GM18907 (cell line): ENCODE data around the gene PCCA.
"Not testable (repeated sequence)": the region's sequence is repeated elsewhere in the genome, so short reads cannot be mapped to it uniquely, and the experiment has no call there.

ENCODE experiments used
- ATAC-seq: cut with Tn5 transposase; IDR thresholded peaks from one replicate; pipeline ENCODE4 v1.9.1; 2021; ENCODE audit warnings: mild to moderate bottlenecking, moderate library complexity; ENCODE audit not compliant: unreplicated experiment

The PCCA gene, protein sequence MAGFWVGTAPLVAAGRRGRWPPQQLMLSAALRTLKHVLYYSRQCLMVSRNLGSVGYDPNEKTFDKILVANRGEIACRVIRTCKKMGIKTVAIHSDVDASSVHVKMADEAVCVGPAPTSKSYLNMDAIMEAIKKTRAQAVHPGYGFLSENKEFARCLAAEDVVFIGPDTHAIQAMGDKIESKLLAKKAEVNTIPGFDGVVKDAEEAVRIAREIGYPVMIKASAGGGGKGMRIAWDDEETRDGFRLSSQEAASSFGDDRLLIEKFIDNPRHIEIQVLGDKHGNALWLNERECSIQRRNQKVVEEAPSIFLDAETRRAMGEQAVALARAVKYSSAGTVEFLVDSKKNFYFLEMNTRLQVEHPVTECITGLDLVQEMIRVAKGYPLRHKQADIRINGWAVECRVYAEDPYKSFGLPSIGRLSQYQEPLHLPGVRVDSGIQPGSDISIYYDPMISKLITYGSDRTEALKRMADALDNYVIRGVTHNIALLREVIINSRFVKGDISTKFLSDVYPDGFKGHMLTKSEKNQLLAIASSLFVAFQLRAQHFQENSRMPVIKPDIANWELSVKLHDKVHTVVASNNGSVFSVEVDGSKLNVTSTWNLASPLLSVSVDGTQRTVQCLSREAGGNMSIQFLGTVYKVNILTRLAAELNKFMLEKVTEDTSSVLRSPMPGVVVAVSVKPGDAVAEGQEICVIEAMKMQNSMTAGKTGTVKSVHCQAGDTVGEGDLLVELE

DNA sequence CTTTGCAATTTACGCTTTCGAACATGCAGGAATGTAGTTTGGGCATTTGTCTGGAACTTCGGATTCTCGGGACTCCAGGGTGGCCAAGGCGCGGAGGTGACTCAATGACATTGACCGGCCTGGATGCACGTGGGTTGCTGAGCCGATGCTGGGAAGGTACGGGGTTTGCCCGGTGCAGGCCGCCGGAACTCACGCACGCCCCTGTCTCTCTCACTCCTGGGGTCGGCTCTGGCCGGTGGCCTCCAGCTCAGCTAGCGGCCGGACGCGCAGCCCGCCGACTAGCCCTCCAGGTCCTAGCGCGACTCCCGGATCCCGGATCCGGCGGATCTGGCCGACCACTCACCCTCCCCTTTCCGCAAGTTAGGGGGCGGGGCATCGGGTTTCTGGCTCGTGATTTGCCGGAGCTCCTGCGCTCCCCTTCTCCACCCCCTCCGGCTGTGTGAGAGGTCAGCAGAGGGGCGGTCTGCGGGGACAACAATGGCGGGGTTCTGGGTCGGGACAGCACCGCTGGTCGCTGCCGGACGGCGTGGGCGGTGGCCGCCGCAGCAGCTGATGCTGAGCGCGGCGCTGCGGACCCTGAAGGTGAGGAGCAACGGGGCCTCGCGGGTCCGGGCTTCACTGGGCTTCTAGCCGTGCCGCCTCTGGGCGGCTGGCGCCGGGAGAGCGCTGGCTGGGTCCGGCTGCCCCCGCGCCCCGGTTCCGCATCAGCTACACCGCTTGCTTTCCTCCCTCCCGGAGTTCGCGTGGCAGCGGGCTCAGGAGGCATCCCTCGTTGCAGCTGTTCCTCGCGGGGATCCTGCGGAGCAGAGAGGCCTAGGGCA lies at the start of gene PCCA:
Gene PCCA, plus strand, starts transcription at position 450 of the 821 bp plus-strand sequence. Its CDS starts 28 bp downstream, at position 478.
- peak; percentile 98 for ATAC-seq

DNA sequence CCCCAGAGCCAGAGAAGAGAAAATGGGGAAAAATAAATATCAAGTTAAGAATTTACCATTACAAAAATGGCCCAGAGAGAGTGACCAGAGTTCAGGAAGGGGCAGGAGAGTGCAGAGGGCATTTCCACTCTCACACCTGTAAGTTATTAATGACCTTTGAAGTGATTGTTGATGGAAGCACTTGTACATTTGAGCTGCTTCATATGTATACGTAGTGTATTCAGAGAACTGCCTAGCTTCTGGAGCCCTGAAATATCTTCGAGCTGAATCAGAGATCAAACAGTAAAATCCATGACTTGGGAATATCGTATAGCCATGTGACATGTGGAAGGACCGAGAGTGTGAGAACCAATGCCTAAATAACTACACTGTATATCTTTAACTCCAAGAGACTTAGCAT lies 49.2 kb upstream of the PCCA start:
- ATAC-seq = no peak

DNA sequence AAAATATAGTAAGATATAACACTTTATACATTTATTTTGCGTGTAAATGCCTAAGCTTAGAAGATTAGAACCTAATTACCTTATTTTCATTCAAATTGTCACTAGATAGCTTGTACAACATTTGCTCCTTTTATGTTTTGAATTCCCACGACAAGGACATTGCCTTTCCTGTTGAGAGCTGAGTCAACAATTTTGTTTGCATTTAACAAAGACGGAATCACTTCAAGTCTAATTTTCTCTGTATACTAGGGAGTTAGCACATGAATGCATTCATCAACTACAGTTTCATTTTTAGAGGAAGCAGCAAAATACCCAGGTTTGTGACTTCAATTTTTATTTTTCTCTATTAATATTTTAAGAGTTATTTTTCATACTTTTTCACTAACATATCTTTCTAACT lies 48.7 kb upstream of the PCCA start:
- no peak for ATAC-seq

DNA sequence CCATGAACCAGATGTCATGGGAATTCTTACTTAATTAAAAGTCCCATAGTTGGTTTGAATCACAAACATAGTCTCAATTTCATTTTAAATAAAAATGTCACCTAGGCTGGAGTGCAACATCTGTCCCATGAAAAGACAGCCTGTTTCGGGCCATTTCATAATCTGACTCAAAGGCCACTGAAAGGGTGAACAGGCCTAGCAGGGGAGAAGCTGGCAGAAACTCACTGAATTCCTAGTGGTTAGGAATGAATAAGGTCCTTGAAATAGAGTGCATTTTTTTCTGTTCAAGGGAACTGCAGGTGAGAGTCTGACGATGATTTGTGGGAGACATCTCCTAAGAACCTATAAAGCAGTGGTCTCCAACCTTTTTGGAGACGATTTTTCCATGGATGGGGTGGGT lies 44.0 kb upstream of the PCCA start:
- no peak for ATAC-seq

DNA sequence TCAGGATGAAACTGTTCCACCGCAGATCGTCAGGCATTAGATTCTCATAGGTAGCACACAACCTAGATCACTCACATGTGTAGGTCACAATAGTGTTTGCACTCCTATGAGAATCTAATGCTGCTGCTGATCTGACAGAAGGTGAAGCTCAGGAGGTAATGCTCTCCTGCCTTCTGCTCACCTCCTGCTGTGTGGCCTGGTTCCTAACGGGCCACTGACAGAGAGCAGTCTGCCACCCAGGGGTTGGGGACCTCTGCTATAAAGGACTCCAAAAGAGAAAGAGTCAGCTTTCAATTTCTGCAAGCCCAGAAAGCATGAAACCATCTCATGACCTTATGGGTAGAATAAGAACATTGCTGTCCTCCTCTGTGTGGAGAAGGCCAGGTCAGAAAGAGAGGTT lies 43.5 kb upstream of the PCCA start:
- no peak for ATAC-seq

DNA sequence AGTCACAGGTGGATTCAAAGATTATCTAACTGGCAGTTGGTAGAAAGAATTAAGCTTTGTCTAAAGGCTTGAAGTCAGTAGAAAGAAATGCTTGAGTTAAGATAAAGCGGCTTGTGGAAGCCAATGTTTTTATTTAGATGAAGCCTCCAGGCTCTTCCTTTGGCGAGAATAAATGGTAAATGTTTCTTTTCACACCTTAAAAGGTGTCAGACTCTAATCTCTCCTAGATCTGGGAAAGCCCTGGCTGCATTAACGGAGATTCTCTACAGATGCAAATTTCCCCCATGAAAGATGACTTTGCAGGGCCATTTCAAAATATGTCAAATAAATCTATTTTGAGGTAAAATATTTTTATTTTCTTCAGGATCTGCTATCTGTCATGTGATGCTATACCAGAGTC lies 37.8 kb upstream of the PCCA start:
- ATAC-seq = no peak

DNA sequence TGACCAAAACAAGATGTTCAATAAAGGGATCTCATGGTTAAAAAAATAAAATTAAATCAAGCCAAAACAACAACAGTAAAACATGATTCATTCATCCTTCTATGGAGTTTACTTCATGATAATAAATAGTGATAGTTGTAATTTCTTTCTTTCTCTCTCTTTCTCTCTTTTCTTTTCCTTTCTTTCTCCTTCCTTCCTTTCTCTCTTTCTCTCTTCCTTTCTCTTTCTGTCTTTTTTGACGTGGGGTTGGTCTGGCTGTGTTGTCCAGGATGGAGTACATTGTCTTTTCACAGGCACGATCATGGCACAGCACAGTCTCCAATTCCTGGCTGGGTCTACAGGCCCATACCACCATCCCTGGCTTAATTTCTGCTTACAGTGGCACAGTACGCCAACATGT lies 29.1 kb upstream of the PCCA start:
- no peak for ATAC-seq

DNA sequence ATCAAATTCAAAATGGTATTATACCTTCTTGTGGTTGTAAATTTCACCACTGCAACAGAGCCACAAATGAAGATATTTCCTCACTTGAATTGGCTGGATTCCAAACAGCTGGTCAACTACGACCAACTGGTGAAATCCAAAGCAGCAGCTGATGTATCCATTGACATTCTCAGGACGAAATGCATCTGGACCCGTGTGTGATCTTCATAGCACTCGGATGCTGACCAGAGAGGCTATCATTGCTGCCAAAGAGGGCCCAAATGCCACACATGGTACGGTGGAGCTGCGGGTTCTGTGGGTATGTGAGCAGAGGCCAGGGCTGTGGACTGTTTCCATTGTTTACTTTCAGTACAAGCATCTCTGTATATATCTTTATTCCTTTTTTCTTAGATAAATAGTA lies 25.6 kb upstream of the PCCA start:
- ATAC-seq = no peak

DNA sequence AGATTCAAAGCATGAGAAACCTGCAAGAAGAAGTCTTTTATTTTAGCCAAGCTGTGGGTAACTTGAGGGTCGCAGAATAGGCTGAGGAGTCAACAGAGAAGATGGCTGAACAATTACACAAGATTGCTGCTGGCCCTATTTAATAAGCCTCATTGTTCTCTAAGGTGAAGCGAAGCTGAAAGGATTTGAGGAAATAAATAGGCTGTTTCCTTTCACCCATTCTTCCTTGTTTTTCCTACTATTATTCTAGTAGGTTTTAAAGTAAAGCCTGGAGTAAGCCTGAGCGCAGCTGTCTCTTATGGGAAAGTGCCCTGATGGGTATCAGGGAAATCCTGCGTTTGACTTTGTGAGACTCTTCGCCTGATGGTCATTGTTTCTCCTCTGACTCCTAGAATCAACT lies 25.0 kb upstream of the PCCA start:
- no peak for ATAC-seq

DNA sequence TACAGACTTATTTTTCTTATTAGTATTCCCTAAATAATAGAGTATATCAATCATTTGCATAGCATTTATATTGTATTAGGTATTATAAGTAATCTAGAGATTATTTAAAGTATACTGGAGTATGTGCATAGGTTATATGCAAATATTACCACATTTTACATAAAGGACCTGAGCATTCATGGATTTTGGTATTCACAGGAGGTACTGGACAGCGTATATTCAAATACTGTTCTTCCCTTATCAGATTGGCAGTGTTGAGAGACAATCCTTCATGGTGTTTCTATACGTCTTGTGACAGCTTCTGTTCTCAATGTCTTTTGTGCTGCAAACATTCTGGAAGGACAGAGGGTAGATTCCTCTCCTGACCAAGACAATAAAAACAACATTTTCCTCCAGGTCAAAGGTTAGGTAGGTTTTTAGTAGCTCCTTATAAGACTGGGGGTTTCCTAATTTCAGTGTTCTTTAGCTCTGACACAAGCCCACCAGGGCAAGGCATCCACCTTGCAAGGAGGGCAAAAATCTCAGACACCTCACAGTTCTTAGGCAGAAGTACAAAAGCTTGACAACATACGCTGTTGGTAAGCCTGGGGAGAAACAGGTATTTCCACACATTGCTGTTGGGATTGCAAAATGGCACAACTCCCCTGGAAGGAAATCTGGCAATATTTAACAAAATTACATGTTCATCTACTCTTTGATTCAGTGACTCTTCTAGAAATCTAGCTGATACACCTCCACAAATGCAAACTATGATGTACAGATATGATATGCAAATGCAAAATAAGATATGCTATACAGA lies 20.6 kb upstream of the PCCA start:
- no peak for ATAC-seq

DNA sequence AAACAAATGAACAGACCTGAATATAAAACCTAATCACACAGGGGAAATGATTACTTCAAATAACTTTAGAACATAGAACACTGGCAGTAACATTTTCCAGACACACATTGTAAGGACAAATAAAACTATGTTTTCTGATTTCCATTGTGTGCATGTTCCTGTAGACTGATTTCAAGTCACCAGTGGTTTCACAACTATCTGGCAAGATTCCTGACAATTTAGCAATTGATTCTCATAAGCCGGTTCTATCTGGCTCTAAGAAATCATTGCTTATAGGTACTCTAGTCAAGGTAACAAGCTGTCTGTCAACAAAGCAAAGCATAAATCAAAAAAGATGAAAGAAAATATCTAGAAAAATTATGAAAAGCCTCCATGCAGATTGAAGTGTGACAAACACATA lies 19.6 kb upstream of the PCCA start:
- no peak for ATAC-seq

DNA sequence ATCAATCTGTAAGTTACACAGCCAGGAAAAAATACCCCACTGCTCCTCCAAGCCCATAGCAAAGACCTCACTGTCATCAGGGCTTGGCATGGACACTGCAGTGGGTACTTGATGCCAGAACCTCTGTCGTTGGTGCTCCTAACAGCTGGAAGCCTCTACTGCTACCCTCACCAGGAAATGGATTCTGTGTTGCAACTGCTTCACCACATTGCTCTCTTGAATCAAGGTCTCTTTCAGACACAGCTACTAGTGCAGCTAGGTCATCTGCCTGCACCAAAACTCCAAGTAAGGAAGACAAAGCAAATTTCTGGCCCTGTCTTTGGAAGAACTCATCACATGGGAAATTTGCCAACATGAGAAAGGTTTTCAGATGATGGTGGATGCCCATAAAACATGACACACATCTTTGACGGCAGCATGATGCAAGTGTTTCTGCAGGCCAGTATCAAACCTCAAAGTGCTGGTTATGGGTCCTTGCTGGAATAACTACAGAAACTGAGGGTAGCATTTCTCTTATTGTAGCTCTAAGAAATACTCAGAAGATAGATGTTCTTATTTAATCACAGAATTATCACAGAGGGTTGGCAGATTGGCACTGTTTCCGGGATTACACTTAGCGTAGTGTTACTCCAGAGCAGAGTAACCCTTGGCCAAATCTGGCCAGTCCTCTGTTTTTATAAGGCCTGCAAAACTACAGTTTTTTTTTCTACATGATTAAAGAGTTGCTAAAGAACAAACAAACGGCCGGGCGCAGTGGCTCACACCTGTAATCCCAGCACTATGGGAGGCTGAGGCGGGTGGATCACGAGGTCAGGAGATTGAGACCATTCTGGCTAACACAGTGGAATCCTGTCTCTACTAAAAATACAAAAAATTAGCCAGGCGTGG lies 12.9 kb upstream of the PCCA start:
- no peak for ATAC-seq

DNA sequence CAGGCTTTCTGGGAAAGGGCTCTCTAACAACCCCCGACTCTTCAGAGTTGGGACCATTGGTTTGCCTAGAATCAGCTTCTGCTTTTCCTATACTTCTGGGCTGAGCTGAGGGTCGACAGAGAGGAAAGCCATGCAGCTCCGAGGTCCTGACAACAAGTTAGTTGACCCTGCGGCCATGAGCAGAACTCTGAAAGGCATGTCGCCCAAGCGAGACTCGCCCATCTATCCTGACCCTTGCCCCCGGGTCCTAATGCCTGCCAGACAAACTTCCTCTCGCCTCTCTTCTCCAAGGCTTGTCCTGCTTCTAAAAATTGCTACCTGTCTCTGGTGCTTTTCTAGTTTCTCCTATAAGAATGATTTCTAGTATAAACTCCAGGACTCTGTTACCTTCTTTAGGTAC lies 9.9 kb upstream of the PCCA start:
- ATAC-seq = not testable (repeated sequence)

DNA sequence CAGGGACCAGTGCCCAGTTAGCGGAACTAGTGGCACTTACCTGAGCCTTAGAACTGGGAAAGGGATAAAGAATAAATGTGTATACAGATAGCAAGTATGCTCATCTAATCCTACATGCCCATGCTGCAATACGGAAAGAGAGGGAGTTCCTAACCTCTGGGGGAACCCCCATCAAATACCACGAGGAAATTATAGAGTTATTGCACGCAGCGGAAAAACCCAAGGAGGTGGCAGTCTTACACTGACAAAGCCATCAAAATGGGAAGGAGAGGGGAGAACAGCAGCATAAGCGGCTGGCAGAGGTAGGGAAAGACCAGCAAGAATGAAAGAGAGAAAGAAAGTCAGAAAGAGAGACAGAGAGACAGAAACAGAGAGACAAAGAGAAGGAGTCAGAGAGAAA lies 5.5 kb upstream of the PCCA start:
- ATAC-seq = not testable (repeated sequence)

DNA sequence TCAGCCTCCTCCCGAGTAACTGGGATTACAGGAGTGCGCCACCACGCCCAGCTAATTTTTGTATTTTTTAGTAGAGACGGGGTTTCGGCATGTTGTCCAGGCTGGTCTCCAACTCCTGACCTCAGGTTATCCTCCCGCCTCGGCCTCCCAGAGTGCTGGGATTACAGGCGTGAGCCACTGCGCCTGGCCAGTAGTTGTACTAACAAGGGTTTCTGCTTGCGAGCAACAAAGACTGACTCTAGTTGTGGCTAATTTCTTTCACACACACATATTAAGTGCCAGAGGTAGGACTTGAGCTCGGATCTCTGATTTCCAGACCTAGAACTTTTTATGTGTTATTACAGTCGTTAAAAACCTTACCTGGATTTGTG lies 635 bp upstream of the PCCA start:
- ATAC-seq = no peak

DNA sequence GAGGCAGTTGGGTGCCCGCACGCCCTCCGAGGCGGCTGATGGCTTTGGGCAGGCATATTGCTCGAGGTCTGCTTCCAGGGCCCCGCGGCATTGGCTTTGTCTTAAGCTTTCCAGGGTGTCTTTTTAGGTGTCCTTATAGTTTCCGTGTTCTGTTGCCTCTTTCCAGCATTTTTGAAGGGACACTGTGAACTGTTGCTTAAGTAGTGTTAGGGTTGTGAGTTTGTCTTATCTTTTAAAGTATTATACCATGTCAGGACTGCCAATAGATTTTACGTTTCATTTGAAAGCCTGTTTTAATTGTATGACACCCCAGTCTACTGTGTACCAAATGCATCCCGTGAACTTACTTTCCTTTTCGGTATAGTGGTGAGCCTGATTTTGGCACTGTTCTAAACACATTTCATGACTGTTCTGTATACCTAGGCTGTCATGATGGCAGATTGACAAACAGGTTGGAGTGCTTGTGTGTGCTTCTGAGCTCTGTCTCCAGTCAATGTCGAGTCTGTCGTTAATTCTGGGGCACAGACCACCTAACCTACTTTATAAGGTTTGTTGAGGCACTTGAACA lies 656 bp downstream of the PCCA start:
- peak; percentile 45 for ATAC-seq

DNA sequence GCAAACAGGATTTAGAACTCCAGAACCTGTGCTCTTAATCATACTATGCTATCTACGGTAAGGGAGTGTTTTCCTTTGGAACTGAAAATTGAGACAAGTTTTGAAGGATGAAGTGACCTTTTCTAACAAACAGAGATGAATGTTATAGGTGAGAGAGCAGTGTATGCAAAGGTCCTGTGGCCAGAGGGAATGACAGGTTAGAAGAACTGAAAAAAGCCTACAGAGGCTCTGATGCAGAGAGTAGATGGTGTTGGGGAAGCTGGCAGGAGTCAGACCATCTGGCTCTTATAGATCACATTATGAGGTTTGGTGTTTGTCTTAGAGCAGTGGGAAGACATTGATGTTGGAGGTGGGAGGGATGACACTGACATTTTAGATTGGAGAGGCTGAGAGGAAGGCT lies 2.0 kb downstream of the PCCA start:
- ATAC-seq = no peak

DNA sequence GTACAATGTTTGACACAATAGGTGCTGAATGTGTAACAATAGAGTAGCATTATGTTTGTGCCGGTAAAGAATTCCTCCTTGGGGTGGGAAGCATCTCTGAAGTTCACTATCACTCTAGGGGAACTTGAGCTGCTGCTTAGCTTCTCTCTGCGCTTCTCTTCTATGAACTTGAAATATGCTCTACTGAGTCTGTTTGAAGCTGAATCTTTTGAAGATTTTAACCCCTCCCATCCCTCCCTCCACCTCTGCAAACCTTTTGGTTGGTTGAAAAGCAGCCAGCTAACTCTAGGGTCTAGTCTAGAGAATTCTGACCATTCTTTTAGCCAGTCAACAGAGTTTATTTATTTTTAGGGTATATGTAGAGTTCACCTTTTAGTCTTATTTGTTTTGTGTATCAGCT lies 2.5 kb downstream of the PCCA start:
- no peak for ATAC-seq

DNA sequence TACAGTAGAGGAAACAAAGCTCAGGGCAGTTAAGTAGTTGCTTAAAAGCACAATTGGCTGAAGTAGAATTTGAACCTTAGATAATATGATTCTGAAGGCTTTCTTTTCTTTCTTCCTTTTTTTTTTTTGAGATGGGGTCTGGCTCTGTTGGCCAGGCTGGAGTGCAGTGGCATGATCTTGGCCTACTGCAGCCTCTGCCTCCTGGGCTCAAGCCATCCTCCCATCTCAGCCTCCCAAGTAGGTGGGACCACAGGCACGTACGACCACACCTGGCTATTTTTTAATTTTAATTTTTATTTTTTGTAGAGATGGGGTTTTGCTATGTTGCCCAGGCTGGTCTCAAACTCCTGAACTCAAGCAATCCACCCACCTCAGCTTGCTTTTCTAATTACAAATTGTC lies 3.4 kb downstream of the PCCA start:
- ATAC-seq = not testable (repeated sequence)

DNA sequence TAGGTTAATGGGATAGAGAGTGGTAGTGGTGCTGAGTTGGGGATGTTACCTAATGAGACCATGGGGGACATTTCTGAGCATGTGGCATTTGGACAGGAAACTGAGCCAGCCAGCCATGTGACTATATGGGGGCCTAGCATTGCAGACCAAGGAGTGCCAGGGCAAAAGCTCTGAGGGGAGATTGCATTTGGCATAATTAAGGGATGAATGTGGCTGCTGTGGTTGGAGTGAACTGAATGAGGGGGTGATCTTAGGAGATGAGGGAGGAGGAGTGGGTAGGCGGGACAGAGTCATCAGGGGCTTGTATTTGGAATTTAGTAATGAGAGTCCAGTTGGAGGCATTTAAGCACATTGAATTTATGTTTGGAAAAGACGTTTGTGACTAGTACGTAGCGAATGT lies 6.6 kb downstream of the PCCA start:
- ATAC-seq = no peak
